ENCODE data around the gene FAM228A.

The FAM228A gene

GRCh38 chr2:24176326-24176725 lies 1.5 kb downstream of the FAM228A start (continued):
- no peak for TF ChIP-seq ZNF488 (tag by site-specific recombination; IDR thresholded peaks at IDR 0.05)
- no peak for TF ChIP-seq ZNF660 (tag by site-specific recombination; IDR thresholded peaks at IDR 0.05)
- TF ChIP-seq ZNF48 (tag by site-specific recombination; IDR thresholded peaks at IDR 0.05) = no peak
- TF ChIP-seq ZIC2 (tag by site-specific recombination; IDR thresholded peaks at IDR 0.05) = no peak
- no peak for TF ChIP-seq ZNF121 (tag by site-specific recombination; IDR thresholded peaks at IDR 0.05)
- TF ChIP-seq KLF10 (tag by site-specific recombination; IDR thresholded peaks at IDR 0.05) = no peak
- no peak for TF ChIP-seq ZBTB49 (tag by site-specific recombination; IDR thresholded peaks at IDR 0.05; ENCODE audit: low read depth)
- no peak for TF ChIP-seq ZNF404 (tag by site-specific recombination; IDR thresholded peaks at IDR 0.05)
- no peak for TF ChIP-seq ZNF513 (tag by site-specific recombination; IDR thresholded peaks at IDR 0.05)

GRCh38 chr2:24179683-24180082 lies 4.8 kb downstream of the FAM228A start:
- H3K9me3 ChIP-seq (ENCODE audit: control insufficient read depth, insufficient read depth, low read depth, low read length) = no peaks in the 10 kb centered on the region
- TF ChIP-seq ZNF426 (tag by site-specific recombination; IDR thresholded peaks at IDR 0.05) (no peak), ZNF843 (tag by site-specific recombination; IDR thresholded peaks at IDR 0.05) (no peak), ZNF354C (tag by site-specific recombination; IDR thresholded peaks at IDR 0.05; ENCODE audit: borderline replicate concordance, low read depth) (no peak), ZNF548 (tag by site-specific recombination; IDR thresholded peaks at IDR 0.05) (no peak), ZIC2 (tag by site-specific recombination; IDR thresholded peaks at IDR 0.05) (no peak), HOXC10 (CRISPR knock-in tag; IDR thresholded peaks at IDR 0.05) (no peak)
- H3K4me1 ChIP-seq (ENCODE audit: control insufficient read depth, insufficient read depth, low read length) = no peaks in the 10 kb centered on the region
- H3K27ac ChIP-seq (ENCODE audit: extremely low read depth, low read depth, low read length) = no peak overlapping the region
- ChIA-PET POLR2A (no interaction called here), CTCF (interaction anchor here (0.7 to 1.3 kb wide), 2 partner anchors 14 to 96 kb away, joined by 3 read pairs; partner anchors contain the start of gene TP53I3)
- H3K36me3 ChIP-seq (ENCODE audit: control insufficient read depth in 2 of 2, insufficient read depth in 1 of 2, low read length in 2 of 2) = no peaks in the 10 kb centered on the region
- no peak overlapping the region for H3K4me3 ChIP-seq (ENCODE audit: low read depth, low read length)

- no peak overlapping the region for H3K4me3 ChIP-seq (ENCODE audit: low read depth, low read length)
- no peaks in the 10 kb centered on the region for H3K9me3 ChIP-seq (ENCODE audit: control insufficient read depth, insufficient read depth, low read depth, low read length)
- CTCF ChIA-PET = no interaction called here
- H3K36me3 ChIP-seq (ENCODE audit: control insufficient read depth in 2 of 2, insufficient read depth in 1 of 2, low read length in 2 of 2) = no peaks in the 10 kb centered on the region
- POLR2A ChIA-PET = no interaction called here
- no peaks in the 10 kb centered on the region for H3K4me1 ChIP-seq (ENCODE audit: control insufficient read depth, insufficient read depth, low read length)
- H3K27ac ChIP-seq (ENCODE audit: extremely low read depth, low read depth, low read length) = no peak overlapping the region
- TF ChIP-seq ZEB2 (tag by site-specific recombination; IDR thresholded peaks at IDR 0.05) (no peak), ZNF580 (tag by site-specific recombination; IDR thresholded peaks at IDR 0.05) (no peak), HIC1 (tag by site-specific recombination; IDR thresholded peaks at IDR 0.05) (no peak), PRDM10 (tag by site-specific recombination; IDR thresholded peaks at IDR 0.05) (no peak), ZNF645 (tag by site-specific recombination; IDR thresholded peaks at IDR 0.05) (no peak), ZBTB1 (tag by site-specific recombination; IDR thresholded peaks at IDR 0.05) (no peak), ZBTB7A (tag by site-specific recombination; IDR thresholded peaks at IDR 0.05; ENCODE audit: low read depth) (no peak), KLF9 (tag by site-specific recombination; IDR thresholded peaks at IDR 0.05; ENCODE audit: low read depth) (no peak), YY2 (tag by site-specific recombination; IDR thresholded peaks at IDR 0.05) (no peak)
Observed at GRCh38 chr2:24181849-24182248, 7.0 kb downstream of the FAM228A start.

All from HEK293 (cell line).